HK-2 (cell line): ENCODE measurements around the gene RETSAT.
"Not testable (repeated sequence)": the region's sequence is repeated elsewhere in the genome, so short reads cannot be mapped to it uniquely, and the experiment has no call there.

Source experiments
- DNase-seq: peaks from one replicate; pipeline ENCODE4 v3.0.0-alpha.2; 2018; ENCODE audit not compliant: unreplicated experiment

Gene RETSAT

DNA sequence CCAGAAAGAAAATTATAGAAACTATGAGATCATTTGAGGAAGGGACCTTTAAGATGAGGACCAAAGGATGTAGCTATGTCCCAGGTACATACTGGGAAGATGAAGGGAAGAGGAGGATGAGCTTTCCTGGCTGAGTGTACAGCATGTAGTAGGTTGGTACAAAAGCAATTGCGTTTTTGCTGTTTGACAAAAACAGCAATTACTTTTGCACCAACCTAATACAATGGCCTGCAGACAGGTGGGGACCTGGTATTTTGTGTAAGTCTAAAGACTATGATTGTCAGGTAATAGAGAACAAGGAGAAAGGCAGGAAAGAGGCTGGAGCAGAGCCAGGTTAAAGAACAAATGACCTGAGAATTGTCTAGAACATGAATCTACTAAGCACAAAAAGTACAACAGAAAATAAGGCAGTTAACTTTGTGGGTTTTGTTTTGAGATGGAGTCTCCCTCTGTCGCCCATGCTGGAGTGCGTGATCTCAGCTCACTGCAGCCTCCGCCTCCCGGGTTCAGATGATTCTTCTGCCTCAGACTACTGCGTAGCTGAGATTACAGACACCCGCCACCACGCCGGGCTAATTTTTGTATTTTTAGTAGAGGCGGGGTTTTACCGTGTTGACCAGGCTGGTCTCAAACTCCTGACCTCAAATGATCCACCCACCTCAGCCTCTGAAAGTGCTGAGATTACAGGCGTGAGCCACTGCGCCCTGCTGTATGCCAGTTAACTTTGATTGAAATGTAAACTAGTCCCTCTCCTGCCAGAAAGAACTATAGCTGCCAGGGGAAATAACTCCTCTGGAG lies 23.3 kb downstream of the RETSAT start:
- no peak for DNase-seq

- DNase-seq = not testable (repeated sequence)
Observed at GRCh38 chr2:85329701-85330100, 24.6 kb downstream of the RETSAT start.

DNA sequence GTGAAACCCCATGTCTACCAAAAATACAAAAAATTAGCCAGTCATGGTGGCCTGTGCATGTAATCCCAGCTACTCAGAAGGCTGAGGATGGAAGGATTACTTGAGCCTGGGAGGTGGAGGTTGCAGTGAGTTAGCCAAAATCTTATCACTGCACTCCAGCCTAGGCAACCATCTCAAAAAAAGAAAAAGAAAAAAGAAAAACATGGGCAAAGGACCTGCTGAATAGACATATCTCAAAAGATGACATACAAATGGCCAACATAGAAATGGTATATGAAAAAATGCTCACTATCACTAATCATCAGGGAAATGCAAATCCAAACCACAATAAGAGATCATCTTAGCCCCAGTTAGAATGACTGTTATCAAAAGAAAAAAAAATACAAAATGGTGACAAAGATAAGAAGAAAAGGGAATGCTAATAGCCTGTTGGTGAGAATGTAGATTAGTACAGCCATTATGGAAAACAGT lies 25.1 kb downstream of the RETSAT start:
- DNase-seq = no peak

- DNase-seq = peak; percentile 91
Observed at GRCh38 chr2:85327822-85328617, 26.3 kb downstream of the RETSAT start, which contains the start of gene TGOLN2. TSS of gene TGOLN2 (minus strand) at chr2:85327989. CDS start at chr2:85327962, 27 bp downstream.

- peak; percentile 51 for DNase-seq
Observed at GRCh38 chr2:85327160-85327821, 27.0 kb downstream of the RETSAT start.

- DNase-seq = peak; percentile 18
Observed at GRCh38 chr2:85326406-85327159, 27.7 kb downstream of the RETSAT start.

DNA sequence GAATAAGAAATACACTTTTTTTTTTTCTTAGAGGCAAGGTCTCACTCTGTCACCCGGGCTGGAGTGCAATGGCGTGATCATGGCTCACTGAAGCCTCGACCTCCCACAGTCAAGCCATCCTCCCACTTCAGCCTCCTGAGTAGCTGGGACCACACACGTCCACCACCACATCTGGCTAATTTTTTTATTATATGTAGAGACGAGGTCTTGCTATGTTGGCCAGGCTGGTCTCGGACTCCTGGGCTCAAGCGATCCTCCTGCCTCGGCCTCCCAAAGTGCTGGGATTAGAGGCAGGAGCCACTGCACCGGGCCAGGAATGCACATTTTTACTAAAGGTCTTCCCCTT lies 28.9 kb downstream of the RETSAT start:
- no peak for DNase-seq

DNA sequence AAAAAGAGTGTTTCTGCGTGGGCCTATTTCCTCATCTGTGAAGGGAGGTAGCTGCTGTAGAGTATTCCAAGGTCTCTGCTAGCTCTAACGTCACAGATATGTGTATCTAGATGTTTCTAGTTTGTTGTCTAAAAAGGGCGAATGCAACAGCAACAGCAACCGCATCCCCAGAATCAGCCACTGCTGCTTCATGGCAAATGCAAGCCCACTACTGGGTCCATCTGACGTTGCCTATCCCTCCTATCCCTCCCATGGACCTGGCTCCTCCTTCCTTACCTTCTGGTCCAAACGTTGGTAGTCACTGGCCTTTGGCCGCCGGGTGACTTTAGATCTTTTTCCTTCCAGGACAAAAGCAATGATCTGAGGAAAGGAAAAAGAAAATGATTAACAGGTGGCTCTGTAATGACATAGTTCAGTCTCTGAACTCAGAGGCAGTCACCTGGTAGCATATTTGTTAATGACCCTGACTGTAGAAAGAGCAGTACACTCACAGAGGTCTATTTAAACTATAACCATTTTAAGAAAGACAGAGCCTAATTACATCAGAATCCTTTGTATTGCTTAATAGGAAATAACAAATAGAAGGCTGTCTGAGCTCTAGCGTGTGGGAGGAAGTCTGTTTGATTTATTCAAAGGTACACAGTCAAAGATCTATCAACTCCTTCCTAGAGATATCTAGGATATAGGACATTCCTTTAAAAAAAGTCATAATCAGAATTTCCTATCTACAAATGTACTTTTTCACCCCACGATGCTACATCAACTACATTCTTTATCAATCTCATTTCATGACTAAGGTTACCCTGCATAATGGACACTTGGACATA lies 29.5 kb downstream of the RETSAT start:
- DNase-seq = peak; percentile 17

GRCh38 chr2:85323988-85324367 lies 30.4 kb downstream of the RETSAT start:
- not testable (repeated sequence) for DNase-seq

GRCh38 chr2:85323351-85323987 lies 30.9 kb downstream of the RETSAT start:
- DNase-seq = no peak

DNA sequence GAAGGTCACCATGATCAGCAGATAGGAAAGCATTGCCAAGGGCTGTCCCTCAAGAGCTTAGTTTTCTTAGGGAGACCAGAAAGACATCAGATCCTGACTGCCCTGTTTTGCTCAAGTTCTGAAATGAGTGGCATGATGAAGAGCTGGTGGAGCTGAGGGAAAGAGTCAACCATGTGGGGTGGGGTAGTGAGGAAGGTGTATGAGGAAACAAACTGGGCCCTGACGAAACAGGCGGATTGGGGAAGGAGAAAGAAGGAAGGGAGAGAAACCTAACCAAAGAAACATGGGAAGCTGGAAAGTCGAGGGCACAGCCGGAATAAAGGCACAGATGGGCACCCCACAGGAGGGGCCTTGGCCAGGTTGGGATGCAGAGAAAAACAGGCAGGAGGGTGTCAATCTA lies 34.5 kb downstream of the RETSAT start:
- no peak for DNase-seq

DNA sequence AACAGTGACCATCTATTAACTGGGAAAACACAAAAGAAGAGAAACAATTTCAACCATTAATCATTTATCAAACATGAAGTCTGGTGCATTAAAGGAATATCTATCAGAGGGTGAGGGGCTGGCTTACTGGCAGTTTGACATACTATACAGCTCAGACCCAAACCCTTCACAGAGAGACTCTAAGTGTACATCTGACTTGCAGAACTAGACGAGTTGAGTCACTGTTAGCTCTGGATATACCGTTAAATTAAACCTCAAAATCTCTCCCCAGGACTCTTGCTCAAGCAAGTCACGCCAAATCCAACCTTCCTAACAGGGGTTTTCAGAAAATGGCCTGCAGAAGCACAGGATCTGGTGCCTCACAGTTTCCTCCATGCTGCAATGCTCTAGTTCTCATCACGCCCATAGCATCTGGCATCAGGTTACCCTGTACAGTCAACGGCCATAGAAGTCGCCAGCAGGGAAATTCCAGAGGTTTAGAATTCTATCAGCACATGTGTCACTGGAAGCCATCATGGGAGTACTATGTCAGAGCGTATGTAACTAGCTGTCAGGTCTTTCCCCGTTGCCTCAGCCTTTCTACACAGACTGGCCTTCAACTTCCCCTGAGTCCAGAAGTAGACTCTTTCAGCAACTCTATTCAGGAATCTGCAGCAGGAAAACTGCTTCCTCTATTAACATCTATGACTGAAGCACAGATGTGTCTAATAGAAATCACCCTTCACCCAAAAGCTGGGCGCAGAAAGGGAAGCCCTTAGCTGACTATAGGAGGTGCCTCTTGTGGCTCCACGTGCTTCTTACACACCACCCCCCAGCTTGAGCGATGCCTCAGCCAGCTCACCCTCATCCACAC lies 35.9 kb downstream of the RETSAT start:
- peak; percentile 16 for DNase-seq

DNA sequence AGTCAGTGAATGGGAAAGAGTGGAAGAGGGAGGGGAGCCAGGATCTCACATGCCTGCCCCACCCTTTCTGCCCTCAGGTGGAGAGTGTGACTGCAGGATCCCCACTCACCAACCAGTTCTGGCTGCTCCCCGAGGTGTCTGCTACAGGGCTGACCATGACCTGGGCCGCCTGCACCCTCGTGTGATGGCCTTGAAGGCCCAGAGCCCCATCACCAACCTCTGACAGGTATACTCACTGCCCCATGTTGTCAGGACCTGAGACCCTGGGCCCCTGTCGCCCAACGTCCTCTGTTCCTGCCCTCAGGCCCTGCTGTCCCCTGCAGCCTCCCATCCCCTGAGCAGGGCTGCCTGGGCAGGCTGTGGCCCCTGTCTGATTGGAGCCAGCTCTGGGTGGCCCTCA lies 38.4 kb downstream of the RETSAT start:
- not testable (repeated sequence) for DNase-seq

DNA sequence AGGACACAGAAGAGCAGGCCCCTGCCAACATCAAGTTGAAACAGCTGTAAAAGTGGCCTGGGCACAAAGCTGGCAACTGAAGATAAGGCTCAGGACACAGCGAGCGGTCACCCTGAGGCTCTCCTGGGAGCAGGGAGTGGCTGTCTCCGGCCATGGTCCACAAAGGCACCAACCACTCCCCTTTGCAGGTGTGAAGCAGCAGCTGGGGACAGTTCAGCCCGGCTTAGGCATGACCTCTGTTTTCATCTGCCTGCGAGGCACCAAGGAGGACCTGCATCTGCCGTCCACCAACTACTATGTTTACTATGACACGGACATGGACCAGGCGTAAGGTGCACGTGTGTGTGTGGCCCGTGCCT lies 39.5 kb downstream of the RETSAT start:
- DNase-seq = no peak

- DNase-seq = no peak
Observed at GRCh38 chr2:85312404-85312803, 41.9 kb downstream of the RETSAT start.

- no peak for DNase-seq
Observed at GRCh38 chr2:85310330-85310729, 44.0 kb downstream of the RETSAT start.

DNA sequence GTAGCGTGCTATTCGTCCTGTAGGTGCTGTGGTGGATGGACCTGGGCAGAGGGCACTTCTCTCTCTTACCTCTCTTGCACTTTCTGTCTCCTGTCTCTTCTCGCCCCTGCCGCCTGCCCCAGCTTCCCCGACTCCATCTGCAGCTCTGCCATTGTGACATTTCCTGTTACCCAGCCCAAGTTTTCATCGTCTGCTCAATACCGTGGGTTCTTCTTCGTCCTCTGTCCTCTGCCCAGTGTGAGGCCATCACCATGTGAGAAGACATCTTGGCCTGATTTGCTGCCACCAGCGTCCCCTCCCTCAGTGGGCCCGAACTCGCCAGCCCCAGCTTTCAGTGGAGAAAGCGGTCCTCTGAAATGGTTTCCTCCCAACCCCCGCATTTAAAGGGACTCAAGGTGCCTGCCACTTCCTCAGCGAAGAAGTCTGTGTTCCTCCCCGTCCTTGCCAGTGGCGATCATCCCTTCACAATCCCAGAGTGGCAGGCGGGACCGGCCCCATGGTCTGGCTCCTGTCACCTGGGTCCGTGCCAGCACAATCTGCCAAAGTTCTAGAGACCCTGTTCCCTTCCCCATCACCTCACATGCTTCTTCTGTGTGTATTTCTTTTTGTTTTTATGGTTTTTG lies 44.5 kb downstream of the RETSAT start:
- DNase-seq = peak; percentile 16

DNA sequence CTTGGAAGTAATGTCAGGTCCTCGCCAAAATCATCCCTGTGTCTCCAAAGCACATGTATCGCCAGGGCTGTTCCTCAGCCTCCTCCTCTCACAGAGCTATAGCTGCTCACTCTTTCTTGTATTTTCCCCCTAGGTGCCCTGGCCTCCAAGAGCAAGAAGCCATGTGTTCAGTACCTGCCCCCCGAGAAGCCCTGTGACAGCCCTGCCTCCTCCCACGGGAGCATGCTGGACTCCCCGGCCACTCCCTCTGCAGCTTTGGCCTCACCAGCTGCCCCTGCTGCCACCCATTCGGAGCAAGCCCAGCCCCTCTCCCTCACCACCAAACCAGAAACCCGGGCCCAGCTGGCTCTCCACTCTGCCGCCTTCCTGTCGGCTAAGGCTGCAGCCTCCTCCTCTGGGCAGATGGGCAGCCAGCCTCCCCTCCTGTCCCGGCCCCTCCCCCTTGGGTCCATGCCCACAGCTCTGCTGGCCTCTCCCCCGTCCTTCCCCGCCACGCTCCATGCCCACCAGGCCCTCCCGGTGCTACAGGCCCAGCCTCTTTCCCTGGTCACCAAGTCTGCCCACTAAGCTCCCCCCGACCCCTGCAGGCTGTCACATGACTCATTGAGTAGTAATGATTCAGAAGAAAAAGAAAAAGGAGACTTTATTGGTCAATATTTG lies 45.3 kb downstream of the RETSAT start:
- DNase-seq = peak; percentile 97
